IPS-NIHi7 (cell line): ENCODE data around the gene TAL1.

ENCODE experiments used
- DNase-seq: peaks from one replicate; pipeline ENCODE4 v3.0.0; 2012; ENCODE audit warnings: mixed read lengths; ENCODE audit errors: extremely low spot score

Gene TAL1

GRCh38 chr1:47188791-47189785, 42.9 kb downstream of the TAL1 start:
- no peak for DNase-seq

DNA sequence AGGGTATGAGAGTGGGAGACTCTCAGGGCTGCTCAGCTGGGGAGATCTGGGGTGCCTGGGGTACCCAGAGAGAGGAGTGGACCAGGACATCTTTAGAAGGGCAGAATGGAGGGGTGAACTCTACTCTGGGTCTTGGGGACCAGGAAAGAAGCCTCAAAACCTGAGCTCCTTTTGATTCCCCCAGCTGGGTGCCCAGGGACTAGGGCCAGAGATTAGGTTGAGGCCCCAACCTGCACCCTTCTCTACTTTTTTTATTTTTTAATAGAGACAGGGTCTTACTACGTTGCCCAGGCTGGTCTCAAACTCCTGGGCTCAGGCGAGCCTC, 44.1 kb downstream of the TAL1 start:
- no peak for DNase-seq

GRCh38 chr1:47187231-47187925, 44.6 kb downstream of the TAL1 start:
- no peak for DNase-seq

DNA sequence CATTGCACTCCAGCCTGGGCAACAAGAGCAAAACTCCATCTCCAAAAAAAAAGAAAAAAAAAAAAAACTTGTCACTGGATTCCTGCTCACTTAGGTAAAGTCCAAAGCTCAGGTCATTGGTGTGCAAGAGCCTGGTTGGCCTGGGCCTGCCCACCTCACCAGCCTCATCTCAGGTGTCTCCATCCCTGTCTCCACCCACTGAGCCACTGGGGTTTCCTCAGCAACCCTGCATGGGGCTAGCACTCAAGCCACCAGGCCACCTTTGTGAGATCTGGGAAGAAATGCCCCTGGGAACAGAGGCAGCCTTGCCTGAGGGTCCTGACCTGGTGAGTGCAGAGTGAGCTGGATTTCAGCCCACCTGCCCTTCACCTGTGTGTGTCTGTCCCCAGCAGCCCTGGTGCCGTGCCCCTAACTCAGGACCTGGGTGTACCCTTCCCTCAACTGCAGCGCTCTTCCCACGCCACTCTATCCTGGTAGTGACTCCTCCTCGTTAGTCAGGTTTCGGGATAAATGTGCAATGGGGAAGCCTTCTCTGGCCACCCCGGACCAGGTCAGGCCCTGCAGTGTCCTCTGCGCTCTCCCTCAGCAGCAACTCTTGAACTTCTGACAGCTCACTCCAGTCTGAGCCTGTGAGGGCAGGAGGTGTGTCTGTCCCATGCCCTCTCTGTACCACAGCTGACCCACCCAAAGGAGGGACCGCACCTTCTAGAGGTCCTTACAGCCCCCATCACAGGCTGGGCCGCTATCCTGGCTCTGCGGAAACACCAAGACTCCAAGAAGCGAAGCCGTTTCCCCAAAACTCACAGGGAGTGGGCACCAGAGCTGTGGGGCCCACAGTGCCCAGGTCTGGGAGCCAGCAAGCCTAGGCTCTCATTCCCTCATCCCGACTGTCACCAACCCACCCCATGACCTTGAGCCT, 45.5 kb downstream of the TAL1 start:
- no peak for DNase-seq

DNA sequence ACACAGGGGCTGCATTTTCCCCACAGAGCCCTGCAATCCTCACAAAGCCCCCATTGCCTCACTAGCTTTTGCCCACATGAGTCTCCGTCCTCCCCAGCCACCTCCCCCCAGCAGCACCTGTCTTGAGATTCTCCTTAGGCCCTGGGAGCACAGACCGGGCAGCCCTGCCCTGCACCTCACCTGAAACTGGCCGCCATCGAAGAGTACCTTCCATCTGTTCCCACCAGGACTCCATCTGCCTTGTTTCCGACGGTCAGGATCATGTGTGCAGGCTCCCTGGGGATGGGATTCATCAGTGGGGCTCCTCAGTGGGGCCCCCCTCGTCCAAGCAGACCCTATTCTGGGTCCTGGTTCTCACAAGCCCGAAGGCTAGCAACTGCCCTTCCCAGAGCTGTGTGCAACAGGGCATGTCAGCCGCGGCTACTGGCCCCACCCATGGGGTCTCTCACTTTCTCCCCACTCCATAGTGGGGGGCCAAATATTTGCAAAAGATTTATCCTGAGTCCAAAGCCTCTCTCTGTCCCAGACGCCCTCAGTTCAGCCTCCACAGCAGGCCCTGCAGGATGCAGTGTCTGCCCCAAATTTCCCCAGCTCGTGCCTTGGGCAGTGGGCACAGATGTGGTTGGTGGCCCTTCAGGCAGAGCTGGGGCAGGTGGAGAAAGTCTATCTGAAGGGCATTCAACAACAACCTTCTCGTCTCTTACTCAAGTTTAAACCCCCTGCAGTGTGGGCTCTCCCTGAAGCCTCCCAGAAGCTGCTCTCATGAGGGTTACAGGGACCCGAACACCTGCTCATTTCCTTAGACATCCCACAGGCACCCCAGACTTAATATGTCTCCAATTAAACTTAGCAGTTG, 47.0 kb downstream of the TAL1 start:
- DNase-seq, result no peak

DNA sequence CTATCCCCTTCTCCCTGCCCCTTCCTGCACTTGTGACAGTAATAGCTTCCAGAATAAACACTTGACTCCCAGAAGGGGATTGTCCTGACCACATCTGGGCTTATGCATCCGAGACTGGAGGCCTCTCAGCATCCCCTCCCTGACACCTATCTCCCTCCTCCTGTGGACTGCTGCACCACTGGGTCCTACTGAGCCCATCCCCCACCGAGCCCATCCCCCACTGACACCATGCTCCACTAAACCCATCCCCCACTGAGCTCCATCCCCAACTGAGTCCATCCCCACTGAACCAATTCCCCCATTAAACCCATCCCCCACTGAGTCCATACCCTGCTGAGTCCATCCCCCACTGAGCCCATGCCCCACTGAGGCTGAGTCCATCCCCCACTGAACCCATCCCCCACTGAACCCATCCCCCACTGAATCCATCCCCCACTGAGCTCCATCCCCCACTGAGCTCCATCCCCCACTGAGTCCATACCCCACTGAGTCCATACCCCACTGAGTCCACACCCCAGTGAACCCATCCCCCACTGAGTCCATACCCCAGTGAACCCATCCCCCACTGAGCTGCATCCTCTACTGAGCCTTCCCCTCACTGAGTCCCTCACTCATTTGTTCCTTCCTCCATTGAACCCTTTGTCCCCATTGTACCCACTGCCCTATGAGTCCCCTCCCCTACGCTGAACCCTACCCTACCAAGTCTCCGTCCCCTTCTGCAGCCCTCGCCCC, 47.8 kb downstream of the TAL1 start:
- no peak for DNase-seq

- no peak for DNase-seq
Observed at GRCh38 chr1:47183308-47184089, 48.5 kb downstream of the TAL1 start.

GRCh38 chr1:47182676-47183235, 49.3 kb downstream of the TAL1 start:
- DNase-seq, result no peak

DNA sequence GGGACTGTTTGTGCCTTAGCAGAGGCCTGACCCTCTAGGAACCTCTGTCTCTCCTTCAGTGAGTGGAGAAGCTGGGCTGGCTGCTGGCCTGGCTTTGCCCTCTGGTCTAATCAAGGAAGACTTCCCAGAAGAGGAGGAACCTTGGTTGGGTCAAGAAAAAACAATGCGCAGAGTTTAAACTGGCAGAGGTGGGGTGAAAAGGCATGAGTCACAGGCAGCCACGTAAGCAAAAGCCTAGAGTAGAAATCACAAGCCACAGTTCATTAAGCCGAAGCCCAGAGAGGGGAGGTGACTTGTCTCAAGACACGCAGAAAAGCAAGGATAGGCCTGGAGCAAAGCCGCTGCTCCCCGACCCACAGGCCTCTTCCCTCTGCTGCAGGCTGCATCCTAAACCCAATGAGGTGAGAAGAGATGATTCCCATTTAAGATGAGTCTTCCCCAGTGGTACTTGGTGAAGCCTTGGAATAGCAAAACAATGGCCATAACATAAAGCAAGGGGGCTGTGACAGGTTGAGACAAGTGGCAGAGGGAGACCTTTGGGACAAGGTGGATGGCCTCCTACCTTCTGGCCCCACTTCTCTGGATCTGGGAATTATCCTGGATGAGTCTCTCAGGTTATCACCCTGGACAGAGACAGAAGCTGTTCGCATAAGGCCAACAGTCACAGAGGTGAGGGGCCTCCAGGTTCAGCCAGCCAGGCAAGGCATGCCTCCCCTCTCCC, 49.9 kb downstream of the TAL1 start:
- DNase-seq, result no peak

- DNase-seq, result peak; percentile 46
Observed at GRCh38 chr1:47181095-47181954, 50.7 kb downstream of the TAL1 start.

GRCh38 chr1:47180603-47181094, 51.4 kb downstream of the TAL1 start:
- no peak for DNase-seq

- DNase-seq, result no peak
Observed at GRCh38 chr1:47179988-47180563, 51.9 kb downstream of the TAL1 start.

- DNase-seq, result peak; percentile 95
Observed at GRCh38 chr1:47179017-47179987, 52.7 kb downstream of the TAL1 start.

DNA sequence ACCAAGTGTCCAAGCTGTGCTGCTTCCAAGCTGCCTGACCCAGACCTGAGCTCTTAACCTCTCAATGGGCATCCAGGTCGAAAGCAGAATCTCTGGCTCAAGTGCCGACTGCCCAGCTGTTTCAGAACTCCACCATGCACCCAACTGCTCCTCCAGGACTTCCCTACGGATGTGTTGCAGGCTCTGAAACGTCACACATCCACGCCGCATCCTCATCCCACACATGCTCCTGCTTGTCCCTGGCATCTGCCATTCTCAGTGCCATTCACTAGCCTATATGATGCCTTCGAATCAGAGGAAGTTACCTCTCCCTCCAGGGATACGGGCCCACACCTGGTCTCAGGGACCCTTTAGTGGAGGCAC, 53.4 kb downstream of the TAL1 start:
- DNase-seq, result no peak

DNA sequence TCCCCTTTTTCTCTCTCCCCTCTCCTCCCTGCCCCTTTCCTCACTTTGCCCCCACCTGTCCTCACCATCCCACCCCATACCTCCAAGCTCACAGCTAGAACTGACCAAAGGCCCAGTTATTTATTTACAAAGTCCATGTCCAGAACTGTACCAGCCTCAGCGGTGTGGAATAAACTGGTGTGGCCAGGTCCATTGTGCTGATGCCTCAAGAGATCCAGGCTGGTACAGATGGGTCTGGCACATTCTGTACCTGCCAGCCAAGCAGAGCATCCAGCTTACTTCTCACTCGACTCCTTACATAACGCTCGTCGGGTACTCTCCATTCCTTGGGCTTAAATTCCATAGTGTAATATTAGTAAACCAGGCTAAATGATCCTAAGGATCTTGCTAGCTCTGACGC, 54.0 kb downstream of the TAL1 start:
- no peak for DNase-seq
